Left renal pelvis (tissue), 4 donors: ENCODE data around the gene ZC3H15. TPM values are rescaled to one million over a fixed set of nuclear protein-coding genes. Genes with fewer than 3 reads are reported as not detected.

ENCODE experiments used
- DNase-seq, 4 donors: peaks; one replicate each; pipeline ENCODE4 v3.0.0-alpha.2; 2013; ENCODE audit warnings: low read depth in 4 of 4, low spot score in 3 of 4
- polyA plus RNA-seq, 4 donors: library from polyadenylated mRNA; unstranded; fragments of 120-200 nt; gene quantifications; one replicate each; pipeline ENCODE4 v1.2.1, GENCODE V29; 2013; ENCODE audit not compliant: insufficient read length in 4 of 4

ZC3H15 gene
- polyA plus RNA-seq, 4 donors, result 89.3 to 131 (median 112) TPM

DNA sequence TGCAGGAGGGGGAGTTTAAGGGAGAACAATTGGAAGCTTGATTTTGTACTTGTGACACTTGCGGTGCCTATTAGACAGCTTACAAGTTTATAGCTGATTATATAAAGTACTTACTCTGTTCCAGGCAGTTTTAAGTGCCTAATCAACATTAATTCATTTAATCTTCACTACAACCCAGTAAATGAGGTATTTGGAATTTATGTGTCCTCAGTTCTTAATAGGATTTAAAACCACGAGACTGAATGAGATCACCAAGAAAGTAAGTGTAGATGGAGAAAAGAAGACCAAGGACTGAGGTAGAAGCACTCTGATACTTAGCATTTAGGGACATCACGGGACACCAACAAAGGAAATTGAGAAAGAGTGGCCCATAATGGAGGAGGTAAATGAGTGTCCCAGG, 49.8 kb downstream of the ZC3H15 start:
- DNase-seq, result no peak

DNA sequence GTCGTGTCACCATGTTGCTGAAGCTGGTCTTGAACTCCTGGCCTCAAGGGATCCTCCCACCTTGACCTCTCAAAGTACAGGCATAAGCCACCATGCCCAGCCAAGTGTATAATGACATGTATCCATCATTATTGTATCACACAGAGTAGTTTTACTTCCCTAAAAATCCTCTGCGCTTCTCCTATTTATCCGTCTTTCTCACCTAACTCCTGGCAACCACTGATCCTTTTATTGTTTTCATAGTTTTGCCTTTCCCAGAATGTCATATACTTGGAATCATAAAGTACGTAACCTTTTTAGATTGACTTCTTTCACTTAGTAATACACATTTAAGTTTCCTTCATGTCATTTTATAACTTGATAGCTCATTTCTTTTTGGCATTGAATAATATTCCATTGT, 51.0 kb downstream of the ZC3H15 start:
- no peak for DNase-seq

- DNase-seq, result no peak
Observed at GRCh38 chr2:186540941-186541340, 54.9 kb downstream of the ZC3H15 start.

DNA sequence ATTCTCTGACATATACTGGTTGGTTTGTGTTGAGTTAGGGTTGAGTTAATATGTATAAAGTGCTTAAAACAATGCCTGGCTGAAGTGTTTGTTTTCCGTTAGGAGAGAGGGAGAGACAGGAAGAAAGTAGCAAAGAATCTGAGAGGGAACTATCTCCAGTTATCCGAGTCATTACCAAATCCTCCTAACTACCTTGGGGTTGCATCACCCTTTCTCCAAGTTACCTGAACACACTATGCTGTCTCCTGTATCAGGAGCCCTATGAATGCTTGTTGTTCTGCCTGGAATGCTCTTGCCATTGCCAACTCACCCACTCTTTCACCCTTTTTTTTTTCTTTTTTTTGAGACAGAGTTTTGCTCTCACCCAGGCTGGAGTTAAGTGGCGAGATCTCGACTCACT, 55.9 kb downstream of the ZC3H15 start:
- DNase-seq, result no peak

DNA sequence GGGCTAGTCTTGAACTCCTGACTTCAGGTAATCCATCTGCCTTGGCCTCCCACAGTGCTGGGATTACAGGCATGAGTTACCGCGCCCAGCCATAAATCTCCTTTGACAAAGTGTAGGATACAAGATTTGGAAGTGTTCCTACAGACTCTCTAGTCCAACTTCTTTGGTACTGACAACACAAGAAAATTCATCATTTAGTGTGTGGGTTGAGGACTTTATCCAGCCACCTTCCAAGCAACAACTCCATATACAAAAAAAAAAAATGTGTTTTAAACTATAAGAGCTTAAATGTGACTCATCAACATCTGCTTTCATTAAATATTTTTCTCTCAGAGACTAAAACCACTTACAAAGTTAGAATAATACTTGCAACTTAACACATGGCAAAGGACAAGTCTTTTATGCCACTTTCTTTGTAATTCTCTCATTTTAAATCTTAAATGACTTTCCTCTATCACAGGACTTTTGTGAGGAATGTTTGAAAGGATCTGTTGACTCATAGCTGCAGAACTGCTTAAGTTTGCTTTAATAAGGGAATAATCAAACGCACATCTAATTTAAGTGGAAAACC, 57.6 kb downstream of the ZC3H15 start:
- DNase-seq, result no peak

DNA sequence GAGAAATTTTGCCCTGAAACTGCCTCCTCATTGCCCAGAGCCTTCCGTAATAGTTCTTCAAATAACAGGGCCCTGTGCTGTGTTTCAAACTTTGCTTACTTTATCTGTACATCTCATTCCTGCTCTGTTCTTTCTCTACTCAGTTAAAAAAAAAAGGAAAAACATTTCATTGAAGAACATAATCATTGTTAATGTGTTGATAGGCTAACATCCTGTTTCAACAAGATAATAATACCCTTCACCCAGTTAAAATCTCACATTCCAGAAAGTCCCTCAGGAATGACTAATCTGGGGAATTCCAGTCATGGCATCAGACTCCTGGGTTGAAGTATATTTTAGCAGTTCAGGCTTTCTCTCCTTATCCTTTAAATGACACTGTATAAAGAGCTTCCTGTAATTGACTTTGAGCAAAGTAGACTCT, 58.2 kb downstream of the ZC3H15 start:
- DNase-seq, result peak in 1 of 4 donors; percentile 5

GRCh38 chr2:186546846-186547245, 60.8 kb downstream of the ZC3H15 start:
- DNase-seq, result no peak

GRCh38 chr2:186551323-186552050, 65.4 kb downstream of the ZC3H15 start:
- no peak for DNase-seq

DNA sequence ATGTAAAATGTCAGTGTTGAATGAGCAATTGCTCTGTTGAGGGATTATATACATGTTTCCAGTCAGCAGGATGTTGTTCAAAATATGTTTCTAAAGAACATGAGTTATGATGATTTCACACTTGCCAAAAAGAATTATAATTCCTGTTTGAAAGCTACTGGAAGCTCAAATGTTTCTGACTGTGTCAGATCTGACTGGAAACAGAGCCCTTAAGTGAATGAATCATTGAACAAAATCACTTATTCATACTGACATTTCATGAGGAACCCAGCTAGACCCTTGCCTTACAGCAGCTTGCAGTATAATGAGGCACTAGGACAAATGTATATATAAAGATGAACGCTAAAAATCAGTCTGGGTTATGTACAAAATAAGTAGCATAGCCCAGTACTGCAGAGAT, 68.4 kb downstream of the ZC3H15 start:
- no peak for DNase-seq

DNA sequence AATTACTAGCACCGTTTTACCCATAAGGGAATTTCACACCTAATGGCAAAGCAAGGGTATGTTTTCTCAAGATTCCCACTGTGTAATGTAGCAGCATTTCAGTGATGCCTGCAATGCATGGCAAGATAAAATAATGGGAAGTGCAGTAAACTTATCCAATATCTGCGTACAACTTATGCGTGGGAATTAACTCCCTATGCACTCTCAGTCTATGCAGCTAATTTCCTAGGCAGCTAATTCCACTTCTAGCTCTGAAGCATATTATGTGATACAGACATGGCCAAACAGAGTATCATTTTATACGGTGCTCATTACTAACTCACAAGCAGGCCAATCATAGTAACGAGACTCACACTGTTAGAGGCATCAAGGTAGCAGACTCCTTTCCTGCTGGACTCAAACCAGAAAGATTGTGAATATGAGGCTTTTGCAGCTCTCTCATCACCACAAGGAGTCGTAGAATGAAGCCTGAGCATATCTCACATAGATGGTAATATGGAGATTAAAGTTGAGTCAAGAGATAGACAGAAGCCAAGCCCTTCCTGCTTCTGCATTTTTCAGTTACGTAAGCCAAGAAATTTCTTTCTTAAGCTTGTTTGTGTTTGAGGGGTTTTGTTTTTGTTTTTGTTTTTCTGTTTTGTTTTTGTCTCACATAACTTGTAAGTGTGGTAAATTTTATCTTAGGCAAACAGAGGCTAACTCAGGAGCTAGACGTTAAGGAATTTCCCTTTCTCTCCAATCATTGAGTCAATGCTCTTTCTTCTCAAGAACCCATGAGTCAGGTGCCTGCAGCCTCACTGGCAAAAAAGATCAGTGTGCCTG, 69.0 kb downstream of the ZC3H15 start:
- no peak for DNase-seq

- DNase-seq, result no peak
Observed at GRCh38 chr2:186558512-186559276, 72.6 kb downstream of the ZC3H15 start.

Other genes starting within 250 kb of the ZC3H15 start
- gene ITGAV, start 103.8 kb downstream of the ZC3H15 start, polyA plus RNA-seq, result 10 to 100 TPM; 65.9 to 77.8 (median 70.5) TPM
- gene FAM171B, start 207.8 kb downstream of the ZC3H15 start, polyA plus RNA-seq, result 10 to 100 TPM; 11.9 to 23.7 (median 16.9) TPM